Sciatic nerve (tissue), 2 donors: ENCODE data around the gene PPM1L. TPM values are rescaled to one million over a fixed set of nuclear protein-coding genes. Genes with fewer than 3 reads are reported as not detected.
"Not testable (repeated sequence)": the region's sequence is repeated elsewhere in the genome, so short reads cannot be mapped to it uniquely, and the experiment has no call there.

Experiments used
- ATAC-seq: fragments of 200-7000 bp; cut with Tn5 transposase; one replicate; pipeline ENCODE4 v1.9.1; 2020; ENCODE audit warnings: mild to moderate bottlenecking, moderate library complexity
- DNase-seq: peaks from one replicate; pipeline ENCODE4 v3.0.0-alpha.2; 2020; ENCODE audit warnings: low spot score
- intact Hi-C: fragments of 100-400 bp; cut with DNase I; formaldehyde crosslinking; loops from one replicate; pipeline ENCODE4 v1.14.2; 2022
- total RNA-seq: library from RNA; stranded (reverse); fragmentation: NEBNext Ultra II Directional; extraction: Animal tissue kit (Norgen Biotek cat#: 25700); gene quantifications from one replicate; pipeline ENCODE4 v1.2.1, GENCODE V29; 2021
- donor health status: DM: no; HTN: no; CAD: no.
- donor health status: DM: no; HTN: no; CAD: no.

Gene PPM1L
- total RNA-seq, 1 donor from 2014 or later = 10.0 TPM

GRCh38 chr3:160998581-160998980, 242.6 kb downstream of the PPM1L start:
- DNase-seq (no peak), ATAC-seq (no peak)
- intact Hi-C loops = no loop called here

DNA sequence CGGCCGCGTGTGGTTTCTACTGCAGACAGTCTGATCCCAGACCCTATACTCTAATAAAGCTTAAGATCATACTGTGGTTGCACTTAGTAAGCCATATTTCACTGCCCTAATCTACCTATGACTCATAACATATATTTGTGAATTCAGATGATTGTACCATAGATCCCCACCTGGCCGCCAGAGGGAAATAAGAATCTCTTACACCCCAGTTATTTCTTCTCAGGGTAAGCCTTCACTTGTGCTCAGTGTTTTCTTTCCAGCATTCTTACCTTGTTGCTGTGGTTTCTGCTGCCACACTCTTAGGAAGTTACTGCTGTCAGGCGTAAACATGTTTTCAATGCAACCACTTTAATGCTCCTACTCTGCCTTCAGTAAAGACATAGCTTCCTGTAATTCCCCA, 243.2 kb downstream of the PPM1L start:
- intact Hi-C loops = no loop called here
- DNase-seq = no peak
- no peak for ATAC-seq

DNA sequence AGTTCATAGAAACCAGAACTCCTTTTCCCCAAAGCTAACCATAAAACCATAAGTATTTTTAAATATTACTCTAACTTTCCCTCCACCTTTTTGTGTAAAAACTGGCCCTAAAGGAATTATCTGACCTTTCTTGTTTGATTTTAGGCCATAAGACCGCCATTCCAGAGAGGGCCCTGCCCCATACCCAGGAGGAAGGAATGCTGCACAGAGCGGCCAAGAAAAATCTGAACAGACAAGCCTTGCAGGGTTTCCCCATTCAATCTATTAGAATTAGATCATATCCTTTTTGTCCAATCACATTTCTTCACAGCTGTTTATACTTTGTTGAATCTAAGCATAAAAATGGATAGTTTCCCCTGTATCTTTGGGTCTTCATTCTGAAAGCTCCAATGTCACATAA, 252.1 kb downstream of the PPM1L start:
- intact Hi-C loops = no loop called here

GRCh38 chr3:161010151-161010550, 254.1 kb downstream of the PPM1L start:
- DNase-seq, ATAC-seq, intact Hi-C loops: not testable (repeated sequence)

More for the DNA sequence above, 252.1 kb downstream of the PPM1L start:
- DNase-seq = no peak
- no peak for ATAC-seq

- ATAC-seq = no peak
- no peak for DNase-seq
- intact Hi-C loops = no loop called here
These were observed 259.1 kb downstream of the PPM1L start for GRCh38 chr3:161014843-161015749.

GRCh38 chr3:161016417-161017313, 260.6 kb downstream of the PPM1L start:
- intact Hi-C loops = no loop called here
- no peak for DNase-seq
- ATAC-seq = peak; percentile 75

DNA sequence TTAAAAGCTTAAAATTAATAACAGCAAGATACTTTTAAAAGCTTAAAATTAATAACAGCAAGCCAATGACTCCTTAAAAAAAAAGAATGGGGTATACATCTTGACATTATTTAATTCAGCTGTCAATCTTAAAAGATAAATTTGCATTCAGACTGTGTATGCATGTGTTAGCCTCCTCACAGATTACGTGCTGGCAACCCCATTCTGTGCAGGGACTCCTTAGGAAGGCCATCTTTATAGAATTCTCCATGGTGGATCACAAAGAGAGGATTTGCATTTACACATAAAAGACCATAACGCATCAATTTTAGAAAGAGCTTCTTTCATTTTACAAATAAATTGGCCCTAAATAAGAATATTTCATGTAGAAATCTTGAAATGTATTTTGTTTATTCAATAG, 261.9 kb downstream of the PPM1L start:
- no peak for ATAC-seq
- no peak for DNase-seq
- intact Hi-C loops = no loop called here

GRCh38 chr3:161020256-161020655, 264.2 kb downstream of the PPM1L start:
- intact Hi-C loops = no loop called here
- DNase-seq (no peak), ATAC-seq (no peak)

DNA sequence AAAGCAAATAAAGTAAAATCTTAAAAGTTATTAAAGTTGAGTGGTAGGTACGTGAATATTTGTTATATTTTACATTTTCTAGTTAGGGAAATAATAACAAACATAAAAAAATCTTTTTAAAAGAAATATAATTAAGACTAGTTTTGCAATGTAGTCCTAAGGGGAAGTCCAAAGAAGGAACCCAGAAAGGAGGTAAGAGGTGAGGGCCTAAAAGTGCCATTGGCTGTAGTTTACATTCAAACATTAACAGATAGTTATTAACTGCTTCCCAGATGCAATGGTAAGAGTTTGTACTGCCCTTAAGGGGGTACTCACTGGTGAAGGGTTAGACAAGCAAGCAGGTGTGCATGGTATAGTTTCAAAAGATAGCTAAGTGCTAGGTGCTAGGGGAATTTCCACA, 269.9 kb downstream of the PPM1L start:
- intact Hi-C loops = loop anchor here (5.0 kb wide), 1 partner anchor 1646 kb away; no protein-coding TSS in a partner anchor
- ATAC-seq (no peak), DNase-seq (no peak)

DNA sequence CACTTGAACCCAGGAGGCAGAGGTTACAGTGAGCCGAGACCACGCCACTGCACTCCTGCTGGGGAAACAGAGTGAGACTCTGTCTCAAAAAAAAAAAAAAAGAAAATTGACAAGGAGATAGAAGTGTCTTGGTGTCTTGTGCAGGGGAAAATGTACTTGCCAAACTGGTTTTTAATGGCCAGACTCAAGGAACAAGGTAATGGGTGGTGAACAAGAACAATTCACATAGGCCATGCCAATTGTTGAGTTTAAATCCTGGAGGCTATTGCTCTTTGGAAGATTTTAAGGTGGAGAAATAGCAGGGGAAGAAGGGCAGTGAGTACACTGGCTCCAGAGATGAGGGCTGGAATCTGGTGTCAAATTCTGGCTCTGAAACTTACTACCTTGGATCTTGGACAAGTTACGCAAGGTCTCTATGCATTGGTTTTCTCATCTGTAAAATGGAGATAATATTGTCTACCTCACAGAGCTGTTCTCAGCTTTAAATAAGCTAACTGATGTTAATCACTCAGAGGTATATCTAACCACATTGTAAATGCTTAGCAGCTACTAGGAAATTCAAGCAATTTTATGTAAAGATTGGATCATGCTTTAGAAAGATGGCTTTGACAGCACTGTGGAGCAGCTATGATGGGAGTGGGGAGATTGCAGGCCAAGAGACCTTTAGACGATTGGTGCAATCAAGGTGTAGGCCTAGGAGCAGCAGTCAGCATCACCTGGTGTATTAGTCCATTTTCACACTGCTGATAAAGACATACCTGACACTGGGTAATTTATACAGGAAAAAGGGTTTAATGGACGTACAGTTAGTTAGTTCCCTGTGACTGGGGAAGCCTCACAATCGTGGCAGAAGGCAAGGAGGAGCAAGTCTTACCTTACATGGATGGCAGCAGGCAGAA, 270.8 kb downstream of the PPM1L start:
- intact Hi-C loops = loop anchor here (5.0 kb wide), 1 partner anchor 1645 kb away; no protein-coding TSS in a partner anchor
- ATAC-seq (no peak), DNase-seq (no peak)

DNA sequence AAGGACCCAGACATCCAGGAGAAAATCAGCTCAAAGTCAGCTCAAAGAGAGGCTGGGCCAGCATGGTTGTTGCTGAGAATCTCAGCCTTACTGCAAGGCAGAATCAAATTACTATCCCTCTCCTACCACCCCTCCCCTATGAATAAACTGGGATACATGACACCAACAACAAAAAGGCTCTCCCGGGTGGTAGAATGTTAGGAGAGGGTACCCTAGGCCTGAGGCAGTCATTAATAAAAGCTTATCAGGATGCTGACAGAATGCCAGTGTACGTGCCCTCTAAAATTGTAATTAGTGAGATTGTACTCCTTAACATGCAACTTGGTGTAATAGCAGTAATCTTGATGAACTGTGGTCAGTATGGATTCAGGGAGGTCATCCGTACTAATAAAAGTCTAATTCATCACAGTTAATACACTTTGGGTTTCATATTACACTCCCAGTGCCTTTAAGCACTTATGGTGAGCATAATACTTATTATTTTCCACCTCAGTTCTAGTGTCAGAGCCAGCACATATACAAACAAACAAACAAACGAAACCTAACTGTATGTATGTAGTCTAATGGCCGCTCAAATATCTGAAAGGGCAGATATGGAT, 272.6 kb downstream of the PPM1L start:
- ATAC-seq (no peak), DNase-seq (no peak)
- intact Hi-C loops = loop anchor here (5.0 kb wide), 1 partner anchor 1644 kb away; no protein-coding TSS in a partner anchor

DNA sequence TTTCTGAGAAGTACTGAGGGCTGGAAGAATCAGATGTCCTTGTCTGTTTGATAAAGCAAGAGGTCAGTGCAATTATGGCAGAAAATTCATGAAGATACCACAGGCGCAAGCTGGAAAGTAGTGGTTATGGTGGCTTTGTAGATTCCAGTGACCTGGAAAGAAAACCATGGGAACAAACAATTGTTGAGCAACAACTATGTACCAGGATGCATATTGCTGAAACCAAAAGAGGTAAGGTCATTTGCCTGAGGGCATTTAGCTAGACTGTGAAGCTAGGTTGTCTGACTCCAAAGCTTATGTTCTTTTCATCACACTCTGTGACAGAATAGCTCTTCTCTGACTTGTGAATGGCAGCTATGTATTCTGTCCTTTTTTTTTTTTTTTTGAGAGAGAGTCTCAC, 275.1 kb downstream of the PPM1L start:
- no peak for DNase-seq
- no peak for ATAC-seq
- intact Hi-C loops = no loop called here

DNA sequence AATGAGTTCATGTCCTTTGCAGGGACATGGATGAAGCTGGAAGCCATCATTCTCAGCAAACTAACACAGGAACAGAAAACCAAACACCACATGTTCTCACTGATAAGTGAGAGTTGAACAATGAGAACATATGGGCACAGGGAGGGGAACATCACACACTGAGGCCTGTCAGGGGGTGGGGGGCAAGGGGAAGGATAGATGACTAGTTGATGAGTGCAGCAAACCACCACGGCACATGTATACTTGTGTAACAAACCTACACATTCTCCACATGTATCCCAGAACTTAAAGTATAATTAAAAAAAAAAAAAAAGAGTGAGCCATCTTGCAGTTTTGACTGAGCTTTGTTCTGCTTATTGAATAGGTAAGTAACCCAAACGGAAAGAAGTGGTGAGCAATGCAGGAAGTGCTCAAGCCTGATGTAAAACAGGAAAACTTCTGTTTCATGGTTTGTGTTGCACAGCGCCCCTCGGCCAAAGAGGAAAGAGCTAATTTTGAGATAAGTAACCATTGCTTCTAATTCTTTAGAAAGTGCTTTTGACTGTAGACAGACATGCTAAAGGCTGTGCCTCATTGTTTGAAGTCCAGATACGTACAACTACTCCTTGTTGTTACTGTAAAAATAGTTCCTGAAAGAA, 279.0 kb downstream of the PPM1L start:
- intact Hi-C loops, ATAC-seq, DNase-seq: not testable (repeated sequence)

- ATAC-seq = peak; percentile 58
- intact Hi-C loops = no loop called here
- no peak for DNase-seq
These were observed 279.7 kb downstream of the PPM1L start for GRCh38 chr3:161035711-161036110.

DNA sequence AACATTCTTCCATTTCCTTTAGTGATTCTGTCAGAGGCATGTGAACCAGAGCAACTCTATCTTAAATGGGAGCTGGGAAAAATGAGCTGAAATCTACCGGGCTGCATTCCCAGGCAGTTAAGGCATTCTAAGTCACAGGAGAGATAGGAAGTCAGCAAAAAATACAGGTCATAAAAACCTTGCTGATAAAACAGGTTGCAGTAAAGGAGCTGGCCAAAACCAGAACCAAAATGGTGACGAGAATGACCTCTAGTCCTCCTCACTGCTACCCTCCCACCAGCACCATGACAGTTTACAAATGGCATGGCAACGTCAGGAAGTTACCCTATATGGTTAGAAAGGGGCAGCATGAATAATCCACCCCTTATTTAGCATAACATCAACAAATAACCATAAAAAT, 282.7 kb downstream of the PPM1L start:
- DNase-seq (no peak), ATAC-seq (no peak)
- intact Hi-C loops = no loop called here

DNA sequence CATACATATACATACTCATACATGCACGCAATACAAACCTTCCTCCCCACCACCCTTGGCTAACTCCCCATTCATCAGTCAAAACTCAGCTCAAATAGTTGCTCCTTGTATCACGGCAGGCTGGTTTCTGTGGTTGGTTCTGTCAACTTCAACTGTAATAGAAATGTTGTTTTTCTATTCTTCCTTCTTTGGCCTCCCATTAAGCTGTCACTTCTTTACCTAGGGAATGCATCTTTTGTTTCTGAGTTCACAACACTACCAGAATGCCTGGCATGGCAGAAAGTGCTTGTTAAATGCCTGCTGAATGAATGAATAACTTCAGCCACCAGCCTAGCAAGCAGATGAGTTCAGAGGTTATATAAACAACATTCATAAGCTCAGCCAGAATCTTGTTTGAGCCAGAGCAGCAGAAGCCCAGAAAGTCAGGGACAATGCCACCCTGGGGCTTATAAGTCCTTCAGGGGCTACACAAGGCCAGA, 286.0 kb downstream of the PPM1L start:
- intact Hi-C loops = no loop called here
- DNase-seq = no peak
- no peak for ATAC-seq

DNA sequence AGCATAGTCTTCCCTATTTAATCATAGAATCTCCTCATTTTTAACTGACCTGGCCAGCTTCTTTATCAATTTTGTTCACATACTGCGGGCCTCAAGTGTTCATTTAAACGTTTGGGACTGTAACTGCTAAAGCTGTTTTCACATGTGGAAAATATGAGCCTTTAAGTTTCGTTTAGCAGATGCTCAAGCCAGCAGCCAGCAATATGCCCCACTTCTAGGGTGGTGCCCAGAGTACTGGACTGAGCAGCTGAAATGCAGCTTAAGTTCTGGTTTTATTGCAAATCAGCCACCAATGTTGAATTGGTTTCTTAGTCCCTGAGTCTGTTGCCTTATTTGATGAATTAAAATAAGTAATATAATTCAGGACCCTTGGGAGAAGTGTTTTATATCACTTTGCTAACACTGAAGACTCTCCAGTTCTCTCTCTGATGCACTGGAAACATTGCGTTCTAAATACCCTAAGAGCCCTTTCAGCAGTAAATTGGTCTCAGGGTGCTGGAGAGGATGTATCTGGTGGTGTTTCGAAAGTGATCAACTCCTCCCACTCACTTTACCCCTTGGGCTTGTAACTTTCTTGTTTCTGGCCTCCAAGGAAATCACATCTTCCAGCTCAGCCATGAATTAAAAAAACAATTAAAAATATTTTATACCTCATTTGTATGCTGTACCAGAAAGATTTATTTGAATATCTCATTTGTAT, 287.5 kb downstream of the PPM1L start:
- DNase-seq = no peak
- no peak for ATAC-seq
- intact Hi-C loops = no loop called here
